ENCODE results near the gene GET3.
A peak's percentile ranks its signal among the peaks of the same experiment; 100 is the strongest.
"Not testable (repeated sequence)": the region's sequence is repeated elsewhere in the genome, so short reads cannot be mapped to it uniquely, and the experiment has no call there.

Gene GET3

DNA sequence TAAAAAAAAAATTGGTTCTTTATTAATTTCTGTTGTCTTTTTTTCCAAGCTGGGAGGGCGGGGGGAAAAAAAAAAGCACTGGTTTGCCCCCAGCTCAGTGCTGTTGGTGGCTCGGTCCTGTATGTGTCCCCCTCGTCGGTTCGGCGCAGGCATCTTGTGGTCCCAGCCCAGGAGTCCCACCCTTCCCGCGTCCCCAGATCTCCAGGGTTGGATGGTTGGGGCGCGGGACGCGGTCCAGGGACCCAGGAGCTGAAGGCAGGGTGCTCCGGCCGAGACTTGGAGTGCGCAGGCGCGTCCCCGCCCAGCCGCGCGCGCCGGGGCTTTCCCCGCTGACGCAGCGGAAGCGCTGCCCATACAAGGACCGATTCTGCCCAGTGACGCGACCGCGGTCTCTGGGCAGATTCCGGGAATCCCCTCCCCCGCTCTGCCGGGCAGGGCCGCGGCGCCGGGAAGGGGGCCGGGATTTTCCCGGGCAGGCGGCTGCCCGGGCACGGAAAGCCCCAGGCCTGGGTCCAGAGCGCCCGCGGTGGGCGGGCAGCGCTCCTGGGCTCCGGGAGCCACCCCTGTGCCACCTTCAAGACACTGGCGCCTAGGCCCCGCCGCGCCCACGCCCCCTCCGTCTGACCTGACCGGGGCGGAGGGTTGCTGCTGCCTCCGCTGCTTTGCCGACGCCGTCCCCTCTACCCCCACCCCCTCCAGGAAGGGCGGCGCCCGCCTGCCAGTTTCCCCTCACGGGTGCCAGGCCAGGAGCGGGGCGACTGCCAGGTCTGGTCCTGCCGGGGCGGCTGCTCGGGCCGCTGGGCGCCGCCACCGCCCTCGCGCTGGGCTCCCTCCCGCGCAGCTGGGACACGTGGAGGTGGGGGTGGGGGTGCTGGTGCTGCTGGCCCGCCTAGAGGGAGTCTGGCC, 56.2 kb downstream of the GET3 start:
- DNase-seq: peak; percentile 96

DNA sequence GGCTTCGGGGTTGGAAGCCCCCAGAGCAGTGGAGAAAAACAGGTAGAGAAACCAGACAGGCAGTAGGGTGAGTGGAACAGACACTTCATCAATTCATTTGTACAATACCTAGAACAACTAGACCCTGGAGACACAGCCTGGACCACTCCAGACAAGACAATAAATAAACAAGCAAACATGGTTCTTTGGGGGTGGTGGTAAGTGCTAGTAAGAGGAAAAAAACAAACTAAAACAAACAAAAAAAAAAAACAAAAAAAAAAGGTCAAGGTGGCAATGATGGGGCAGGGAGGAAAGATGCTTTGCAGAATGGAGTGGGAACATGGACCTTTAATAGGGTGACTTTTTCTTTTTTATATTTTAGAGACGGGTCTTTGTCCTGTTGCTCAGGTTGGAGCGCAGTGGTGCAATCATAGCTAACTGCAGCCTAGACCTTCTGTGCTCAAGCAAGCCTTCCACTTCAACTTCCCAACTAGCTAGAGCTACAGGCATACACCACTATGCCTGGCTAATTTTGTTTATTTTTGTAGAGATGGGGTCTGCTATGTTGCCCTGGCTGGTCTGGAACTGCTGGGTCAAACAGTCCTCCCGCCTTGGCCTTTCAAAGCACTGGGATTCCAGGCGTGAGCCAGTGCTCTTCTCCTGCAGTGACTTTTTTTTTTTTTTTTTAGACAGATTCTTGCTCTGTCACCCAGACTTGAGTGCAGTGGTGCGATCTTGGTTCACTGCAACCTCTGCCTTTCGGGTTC, 57.1 kb downstream of the GET3 start:
- DNase-seq: no peak

DNA sequence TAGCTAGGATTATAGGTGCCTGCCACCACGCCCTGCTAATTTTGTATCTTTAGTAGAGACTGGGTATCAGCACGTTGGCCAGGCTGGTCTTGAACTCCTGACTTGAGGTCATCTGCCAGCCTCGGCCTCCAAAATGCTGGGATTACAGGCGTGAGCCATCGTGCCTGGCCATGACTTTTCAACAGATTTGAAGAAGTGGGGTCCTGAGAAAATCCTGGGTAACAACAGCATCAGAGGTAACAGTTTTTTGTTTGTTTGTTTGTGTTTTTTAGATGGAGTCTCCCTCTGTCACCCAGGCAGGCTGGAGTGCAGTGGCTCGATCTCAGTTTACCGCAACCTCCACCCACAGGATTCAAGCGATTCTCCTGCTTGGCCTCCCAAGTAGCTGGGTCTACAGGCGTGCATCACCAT, 57.7 kb downstream of the GET3 start:
- no peak for DNase-seq

DNA sequence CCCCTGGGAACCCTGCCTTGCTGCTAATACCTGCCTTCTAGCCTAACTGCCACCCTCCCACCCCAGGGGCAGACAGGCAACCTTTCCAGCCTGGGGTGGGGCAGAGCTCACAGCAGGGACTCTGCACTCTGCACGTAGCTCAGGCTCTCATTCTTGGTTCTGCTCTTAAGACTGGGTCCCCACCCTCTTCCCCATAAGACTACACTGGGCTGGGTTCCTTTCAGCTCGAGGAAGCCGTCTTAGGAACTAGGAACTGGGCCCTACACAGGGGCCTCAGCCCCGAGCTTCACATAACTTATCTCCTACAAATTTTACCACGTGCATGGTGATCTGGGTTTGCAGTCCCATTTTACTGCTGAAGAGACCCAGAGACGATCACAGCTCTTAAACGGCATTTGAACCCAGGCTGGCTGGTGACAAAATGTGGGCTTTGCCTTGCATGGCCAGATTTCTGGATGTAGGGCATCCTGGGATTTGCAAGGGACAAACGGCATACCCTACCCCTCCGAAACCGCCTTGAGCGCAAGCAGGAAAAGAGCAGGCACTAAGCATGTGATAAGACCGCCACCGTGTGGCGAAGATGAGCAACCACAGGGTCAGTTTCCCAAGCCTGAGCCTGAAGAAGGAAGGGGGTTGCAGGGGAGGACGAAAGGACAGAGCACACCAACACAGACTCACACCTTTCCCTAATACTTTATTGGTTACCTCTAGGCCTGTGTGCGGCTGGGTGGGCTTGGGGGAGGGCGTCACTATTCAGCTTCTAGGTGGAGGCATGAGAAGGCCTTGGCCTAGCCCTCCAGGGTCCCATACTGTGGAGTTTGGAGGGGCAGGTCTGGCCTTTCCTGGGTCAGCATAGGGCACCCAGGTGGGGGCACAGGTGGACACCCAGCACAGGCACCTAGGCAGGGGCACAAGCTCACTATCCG, 59.1 kb downstream of the GET3 start:
- DNase-seq: peak; percentile 86

DNA sequence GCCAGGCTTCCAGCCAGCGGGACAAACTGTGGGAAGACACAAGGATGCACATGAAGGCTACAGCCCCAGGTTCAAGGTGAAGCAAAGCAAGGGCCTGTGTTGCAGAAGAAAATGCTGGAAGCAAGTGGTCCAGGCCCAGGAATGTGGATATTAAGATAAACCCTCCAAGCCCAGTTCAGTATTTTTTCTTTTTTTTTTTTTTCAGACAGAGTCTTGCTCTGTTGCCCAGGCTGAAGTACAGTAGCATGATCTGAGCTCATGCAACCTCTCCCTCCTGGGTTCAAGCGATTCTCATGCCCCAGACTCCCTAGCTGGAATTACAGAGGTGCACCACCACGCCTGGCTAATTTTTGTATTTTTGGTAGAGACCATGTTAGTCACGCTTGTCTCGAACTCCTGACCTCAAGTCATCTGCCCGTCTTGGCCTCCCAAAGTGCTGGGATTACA, 59.9 kb downstream of the GET3 start:
- DNase-seq: no peak

DNA sequence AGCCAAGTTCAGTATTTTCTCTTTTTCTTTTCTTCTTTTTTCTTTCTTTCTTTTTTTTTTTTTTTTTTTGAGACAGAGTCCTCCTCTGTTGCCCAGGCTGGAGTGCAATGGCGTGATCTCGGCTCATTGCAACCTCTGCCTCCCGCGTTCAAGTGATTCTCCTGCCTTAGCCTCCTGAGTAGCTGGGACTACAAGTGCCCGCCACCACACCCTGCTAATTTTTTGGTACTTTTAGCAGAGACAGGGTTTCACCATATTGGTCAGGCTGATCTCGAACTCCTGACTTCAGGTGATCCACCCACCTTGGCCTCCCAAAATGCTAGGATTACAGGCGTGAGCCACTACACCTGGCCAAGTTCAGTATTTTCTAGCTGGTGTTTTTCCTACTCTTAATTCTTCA, 60.3 kb downstream of the GET3 start:
- not testable (repeated sequence) for DNase-seq

Data from right forelimb (tissue), 1 donor.